Measurements from ENCODE around the gene EMP1. TPM values are rescaled to one million over a fixed set of nuclear protein-coding genes. Genes with fewer than 3 reads are reported as not detected.

The EMP1 gene
- total and polyA plus RNA-seq, 9 of the 15 experiments (the other 6 are each of a cell fraction or from before 2014, with no cell fraction given) = 0.10 to 0.60 TPM; not detected in 7

DNA sequence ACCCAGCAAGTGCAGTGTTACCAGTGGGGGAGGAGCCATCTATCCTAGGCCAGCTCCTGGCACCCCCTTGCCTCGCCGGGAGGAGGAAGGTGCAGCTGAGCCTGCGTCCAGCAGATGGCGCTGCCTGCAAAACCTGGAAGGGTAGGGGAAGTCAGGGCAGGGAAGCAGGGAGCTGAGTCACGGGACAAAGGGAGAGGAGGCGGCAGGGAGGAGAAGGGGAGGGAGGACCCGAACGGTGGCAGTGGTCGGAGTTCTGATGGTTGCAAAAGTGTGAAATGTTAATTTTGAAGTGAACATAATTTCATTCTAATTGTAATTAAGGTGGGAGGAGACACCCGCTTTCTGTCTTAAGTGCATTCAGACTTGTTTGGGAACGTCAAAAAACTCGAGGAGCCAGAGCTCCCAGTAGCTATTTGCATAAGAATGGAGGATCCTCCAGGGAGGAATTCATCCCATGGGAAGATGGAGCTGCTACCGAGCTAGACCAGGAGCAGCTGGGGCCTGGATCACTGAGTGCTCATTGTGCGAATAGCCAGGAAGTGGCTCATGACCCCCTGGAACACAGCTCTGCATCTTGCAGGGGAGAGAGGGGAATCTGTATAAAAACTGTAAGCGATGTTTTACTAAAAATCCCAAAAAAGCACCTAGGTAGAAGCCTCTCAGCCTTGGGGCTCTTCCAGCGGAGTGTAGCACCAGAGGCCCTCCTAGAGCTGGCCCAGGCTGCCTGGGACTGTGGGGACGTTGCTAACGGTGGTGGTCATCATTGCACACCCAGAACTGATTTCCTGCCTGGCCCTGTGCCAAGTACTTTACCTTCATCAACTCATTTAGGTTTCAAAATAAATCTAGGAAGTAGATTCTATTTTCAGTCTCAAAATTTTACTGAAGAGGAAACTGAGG is 59.5 kb downstream of the EMP1 start:
- intact Hi-C loops (cut with micrococcal nuclease) = loop anchor here (5.0 to 10.0 kb wide), 2 partner anchors 69 to 911 kb away; no protein-coding TSS in a partner anchor
- CTCF ChIA-PET (ENCODE audit: low intra/inter-chr PET ratio) = interaction anchor here (1.0 kb wide), 1 partner anchor 306 kb away, joined by 3 read pairs; no protein-coding TSS in a partner anchor
- Histone ChIP-seq H3K4me2 (ENCODE audit: insufficient read depth, low read length) (peak overlapping the region; percentile 49), H3K9me1 (ENCODE audit: control insufficient read depth, insufficient read depth, low read length) (no peaks in the 10 kb centered on the region), H3K4me3 (no peak overlapping the region), H3K79me2 (ENCODE audit: control insufficient read depth, insufficient read depth, low read length) (no peaks in the 10 kb centered on the region), H3K27me3 (ENCODE audit: control insufficient read depth in 2 of 2, insufficient read depth in 2 of 2, low read length in 2 of 2) (no peaks in the 10 kb centered on the region; a peak in 1 of 5 replicates), H4K20me1 (replicated peaks; ENCODE audit: control insufficient read depth, insufficient read depth, low read length) (no peaks in the 10 kb centered on the region), H3K27ac (ENCODE audit: extremely low read depth, low read depth, low read length) (no peak overlapping the region), H3K9me3 (replicated peaks; ENCODE audit: control insufficient read depth, insufficient read depth, low read depth, low read length) (no peaks in the 10 kb centered on the region), H3K9ac (ENCODE audit: insufficient read depth in 1 of 2, low read depth in 2 of 2, low read length in 2 of 2) (no peak overlapping the region; a peak in 1 of 4 replicates), H3K4me1 (replicated peaks in 1 of 2; ENCODE audit: control insufficient read depth in 2 of 2, insufficient read depth in 2 of 2, low read length in 2 of 2) (peaks cover 0 to 3% of the 10 kb centered on the region in 2 experiments; a peak in 1 of 5 replicates), H2AFZ (ENCODE audit: low read depth, low read length) (peak overlapping the region; percentile 42; the same call in 1 of the 2 replicates), H3K36me3 (ENCODE audit: control insufficient read depth, insufficient read depth, low read length) (no peaks in the 10 kb centered on the region)
- POLR2A ChIA-PET = interaction anchor here (0.6 to 1.0 kb wide), 3 partner anchors 14 to 43 kb away, joined by 3 to 4 read pairs (median 3); no protein-coding TSS in a partner anchor
- no TSS peak for BruUV-seq (replicated peaks)
- peak; percentile 97 for FAIRE-seq
- peak; percentile 86 to 92 (median 90) for DNase-seq (ENCODE audit: extremely low read depth in 1 of 4, low spot score in 3 of 4)
- 6% methylated on average over 17 of the region's 18 CpGs for WGBS (ENCODE audit: insufficient coverage, low coverage, missing lambda C conversion rate)
- ATAC-seq = peak; percentile 100
- in situ Hi-C loops (cut with MboI) = no loop called here
- TF ChIP-seq NFIC (IDR thresholded peaks at IDR 0.05) (peak; percentile 89), EGR1 (conservative IDR thresholded peaks at IDR 0.05) (peak; percentile 71), ZNF316 (IDR thresholded peaks at IDR 0.05) (peak; percentile 76), SMC3 (conservative IDR thresholded peaks at IDR 0.05; ENCODE audit: insufficient read depth, low read depth, low read length) (peak; percentile 59; the same call in 1 of the 2 replicates), ELF1 (tag; IDR thresholded peaks at IDR 0.05) (peak; percentile 42; the same call in 1 of the 2 replicates), NFE2 (IDR thresholded peaks at IDR 0.05; ENCODE audit: low read depth) (peak; percentile 93), RCOR1 (IDR thresholded peaks at IDR 0.05; ENCODE audit: borderline replicate concordance in 1 of 2, low read depth in 2 of 2, low read length in 2 of 2) (peak in 1 of 2 experiments; percentile 51; a peak in 1 of 4 replicates), MAFG (tag; conservative IDR thresholded peaks at IDR 0.05) (peak; percentile 71), FOSL1 (tag; conservative IDR thresholded peaks at IDR 0.05) (peak; percentile 44), XRCC5 (IDR thresholded peaks at IDR 0.05; ENCODE audit: low read depth, low read length) (peak; percentile 82; the same call in 1 of the 2 replicates), HMG20B (CRISPR knock-in tag; IDR thresholded peaks at IDR 0.05) (no peak), BHLHE40 (IDR thresholded peaks at IDR 0.05; ENCODE audit: low read length) (peak; percentile 93), CC2D1A (IDR thresholded peaks at IDR 0.05) (peak; percentile 52; the same call in 1 of the 2 replicates), MYC (IDR thresholded peaks at IDR 0.05; ENCODE audit: low read depth, low read length) (0 out of 2 replicates have a peak, but pooled peaks have one; percentile 34), MYC (CRISPR knock-in tag; IDR thresholded peaks at IDR 0.05; ENCODE audit: borderline replicate concordance, low read depth) (no peak)
- TF ChIP-seq, protein P1, sequence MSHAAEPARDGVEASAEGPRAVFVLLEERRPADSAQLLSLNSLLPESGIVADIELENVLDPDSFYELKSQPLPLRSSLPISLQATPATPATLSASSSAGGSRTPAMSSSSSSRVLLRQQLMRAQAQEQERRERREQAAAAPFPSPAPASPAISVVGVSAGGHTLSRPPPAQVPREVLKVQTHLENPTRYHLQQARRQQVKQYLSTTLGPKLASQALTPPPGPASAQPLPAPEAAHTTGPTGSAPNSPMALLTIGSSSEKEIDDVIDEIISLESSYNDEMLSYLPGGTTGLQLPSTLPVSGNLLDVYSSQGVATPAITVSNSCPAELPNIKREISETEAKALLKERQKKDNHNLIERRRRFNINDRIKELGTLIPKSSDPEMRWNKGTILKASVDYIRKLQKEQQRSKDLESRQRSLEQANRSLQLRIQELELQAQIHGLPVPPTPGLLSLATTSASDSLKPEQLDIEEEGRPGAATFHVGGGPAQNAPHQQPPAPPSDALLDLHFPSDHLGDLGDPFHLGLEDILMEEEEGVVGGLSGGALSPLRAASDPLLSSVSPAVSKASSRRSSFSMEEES (CRISPR knock-in tag; IDR thresholded peaks at IDR 0.05) = peak; percentile 43; the same call in 1 of the 2 replicates
- TF ChIP-seq, protein P2, sequence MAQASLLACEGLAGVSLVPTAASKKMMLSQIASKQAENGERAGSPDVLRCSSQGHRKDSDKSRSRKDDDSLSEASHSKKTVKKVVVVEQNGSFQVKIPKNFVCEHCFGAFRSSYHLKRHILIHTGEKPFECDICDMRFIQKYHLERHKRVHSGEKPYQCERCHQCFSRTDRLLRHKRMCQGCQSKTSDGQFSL (CRISPR knock-in tag; IDR thresholded peaks at IDR 0.05) = peak; percentile 71; the same call in 1 of the 2 replicates
- TF ChIP-seq, protein P2 (tag; IDR thresholded peaks at IDR 0.05) = no peak
